ENCODE data around the gene STAM2. TPM values are rescaled to one million over a fixed set of nuclear protein-coding genes. Genes with fewer than 3 reads are reported as not detected.

Gene STAM2
- total RNA-seq, 1 donor from 2014 or later: 25.1 TPM

- TF ChIP-seq CTCF (IDR thresholded peaks at IDR 0.05; ENCODE audit: partially characterized antibody, unreplicated experiment): no peak
- Mint-ChIP-seq H3K4me3 (ENCODE audit: unreplicated experiment) (no peak overlapping the region), H3K36me3 (ENCODE audit: unreplicated experiment) (no peaks in the 10 kb centered on the region), H3K27ac (ENCODE audit: unreplicated experiment) (no peak overlapping the region), H3K27me3 (ENCODE audit: unreplicated experiment) (no peaks in the 10 kb centered on the region), H3K9me3 (ENCODE audit: unreplicated experiment) (no peaks in the 10 kb centered on the region), H3K4me1 (ENCODE audit: low read depth, unreplicated experiment) (peaks cover 2% of the 10 kb centered on the region)
- no peak for DNase-seq
Observed at GRCh38 chr2:152088006-152088405, 87.6 kb downstream of the STAM2 start.

GRCh38 chr2:152086231-152086630, 89.3 kb downstream of the STAM2 start:
- Mint-ChIP-seq H3K4me1 (ENCODE audit: low read depth, unreplicated experiment) (peaks cover 2% of the 10 kb centered on the region), H3K4me3 (ENCODE audit: unreplicated experiment) (no peak overlapping the region), H3K9me3 (ENCODE audit: unreplicated experiment) (no peaks in the 10 kb centered on the region), H3K27ac (ENCODE audit: unreplicated experiment) (no peak overlapping the region), H3K27me3 (ENCODE audit: unreplicated experiment) (no peaks in the 10 kb centered on the region), H3K36me3 (ENCODE audit: unreplicated experiment) (no peaks in the 10 kb centered on the region)
- no peak for TF ChIP-seq CTCF (IDR thresholded peaks at IDR 0.05; ENCODE audit: partially characterized antibody, unreplicated experiment)
- no peak for DNase-seq

GRCh38 chr2:152084076-152084475, 91.5 kb downstream of the STAM2 start:
- DNase-seq: no peak
- H3K4me3 Mint-ChIP-seq (ENCODE audit: unreplicated experiment): no peak overlapping the region
- H3K9me3 Mint-ChIP-seq (ENCODE audit: unreplicated experiment): no peaks in the 10 kb centered on the region
- H3K36me3 Mint-ChIP-seq (ENCODE audit: unreplicated experiment): no peaks in the 10 kb centered on the region
- H3K27me3 Mint-ChIP-seq (ENCODE audit: unreplicated experiment): no peaks in the 10 kb centered on the region
- peaks cover 2% of the 10 kb centered on the region for H3K4me1 Mint-ChIP-seq (ENCODE audit: low read depth, unreplicated experiment)
- TF ChIP-seq CTCF (IDR thresholded peaks at IDR 0.05; ENCODE audit: partially characterized antibody, unreplicated experiment): no peak
- H3K27ac Mint-ChIP-seq (ENCODE audit: unreplicated experiment): no peak overlapping the region

GRCh38 chr2:152083202-152083875, 92.2 kb downstream of the STAM2 start:
- no peaks in the 10 kb centered on the region for H3K36me3 Mint-ChIP-seq (ENCODE audit: unreplicated experiment)
- H3K9me3 Mint-ChIP-seq (ENCODE audit: unreplicated experiment): no peaks in the 10 kb centered on the region
- no peak for DNase-seq
- no peak overlapping the region for H3K4me3 Mint-ChIP-seq (ENCODE audit: unreplicated experiment)
- peaks cover 2% of the 10 kb centered on the region for H3K4me1 Mint-ChIP-seq (ENCODE audit: low read depth, unreplicated experiment)
- no peak for TF ChIP-seq CTCF (IDR thresholded peaks at IDR 0.05; ENCODE audit: partially characterized antibody, unreplicated experiment)
- no peak overlapping the region for H3K27ac Mint-ChIP-seq (ENCODE audit: unreplicated experiment)
- no peaks in the 10 kb centered on the region for H3K27me3 Mint-ChIP-seq (ENCODE audit: unreplicated experiment)

GRCh38 chr2:152078662-152079061, 96.9 kb downstream of the STAM2 start:
- no peak for DNase-seq
- no peak overlapping the region for H3K27ac Mint-ChIP-seq (ENCODE audit: unreplicated experiment)
- no peaks in the 10 kb centered on the region for H3K27me3 Mint-ChIP-seq (ENCODE audit: unreplicated experiment)
- no peaks in the 10 kb centered on the region for H3K36me3 Mint-ChIP-seq (ENCODE audit: unreplicated experiment)
- no peaks in the 10 kb centered on the region for H3K4me1 Mint-ChIP-seq (ENCODE audit: low read depth, unreplicated experiment)
- H3K9me3 Mint-ChIP-seq (ENCODE audit: unreplicated experiment): no peaks in the 10 kb centered on the region
- H3K4me3 Mint-ChIP-seq (ENCODE audit: unreplicated experiment): no peak overlapping the region
- TF ChIP-seq CTCF (IDR thresholded peaks at IDR 0.05; ENCODE audit: partially characterized antibody, unreplicated experiment): no peak
